ENCODE measurements around the gene EEF2KMT. TPM values are rescaled to one million over a fixed set of nuclear protein-coding genes. Genes with fewer than 3 reads are reported as not detected.
"Not testable (repeated sequence)": the region's sequence is repeated elsewhere in the genome, so short reads cannot be mapped to it uniquely, and the experiment has no call there.

EEF2KMT gene
- total and polyA plus RNA-seq, 2 of the 8 experiments (the other 6 are each of a cell fraction or from before 2014, with no cell fraction given), result 35.8 to 37.0 TPM

GRCh38 chr16:5096437-5097060 lies 1.0 kb downstream of the EEF2KMT start:
- H4K8ac ChIP-seq (ENCODE audit: extremely low read depth, insufficient read depth, low read length); H4K20me1 ChIP-seq (replicated peaks in 1 of 2; ENCODE audit: control insufficient read depth in 1 of 2, insufficient read depth in 2 of 2, low read length in 2 of 2); H3K9me3 ChIP-seq (ENCODE audit: insufficient read depth in 2 of 2, low read depth in 1 of 2, low read length in 1 of 2); H3K36me3 ChIP-seq (ENCODE audit: control insufficient read depth in 2 of 4, insufficient read depth in 4 of 4, low read length in 3 of 4); H3K27ac ChIP-seq (ENCODE audit: low read depth, low read length); H3K4ac ChIP-seq (replicated peaks; ENCODE audit: insufficient read length, low read depth, low read length); POLR2A ChIA-PET (ENCODE audit: partially characterized antibody); H2BK12ac ChIP-seq (ENCODE audit: low read depth, low read length); H4K5ac ChIP-seq (ENCODE audit: insufficient read length, low read depth, low read length); H2AK5ac ChIP-seq (ENCODE audit: low read depth, low read length); H3K79me2 ChIP-seq (ENCODE audit: control insufficient read depth in 1 of 2, insufficient read depth in 2 of 2, low read length in 2 of 2); H4K91ac ChIP-seq (replicated peaks; ENCODE audit: insufficient read length, low read length); H3K56ac ChIP-seq (replicated peaks; ENCODE audit: insufficient read length, low read depth, low read length); H3K23me2 ChIP-seq (ENCODE audit: low read depth, low read length); H2BK15ac ChIP-seq (ENCODE audit: low read length); H2BK5ac ChIP-seq (ENCODE audit: low read depth, low read length); DNase-seq (ENCODE audit: low read depth in 1 of 2, low spot score in 2 of 2); H3K4me1 ChIP-seq (replicated peaks in 1 of 4; ENCODE audit: control insufficient read depth in 3 of 4, insufficient read depth in 4 of 4, low read length in 3 of 4); H3K23ac ChIP-seq (ENCODE audit: insufficient read length); FAIRE-seq; H3K14ac ChIP-seq (ENCODE audit: insufficient read length); H2AFZ ChIP-seq (ENCODE audit: low read length); H3K79me1 ChIP-seq (ENCODE audit: low read depth, low read length); H3K18ac ChIP-seq (ENCODE audit: extremely low read depth, low read length); H3K27me3 ChIP-seq (replicated peaks in 1 of 4; ENCODE audit: control insufficient read depth in 3 of 4, extremely low read depth in 1 of 4, insufficient read depth in 3 of 4, low read length in 3 of 4); H2BK120ac ChIP-seq (replicated peaks; ENCODE audit: low read depth, low read length); H2BK20ac ChIP-seq (ENCODE audit: low read length): not testable (repeated sequence)
- CTCF ChIA-PET (ENCODE audit: partially characterized antibody), result interaction anchor here (1.3 to 1.8 kb wide), 2 partner anchors 31 to 38 kb away, joined by 3 to 5 read pairs; partner anchors contain the start of gene C16orf89
- Histone ChIP-seq H3K9ac (replicated peaks in 1 of 4; ENCODE audit: extremely low read depth in 1 of 4, low read depth in 3 of 4, low read length in 3 of 4) (peak overlapping the region in 1 of 4 experiments; percentile 64; a peak in 2 of 7 replicates), H3K4me2 (ENCODE audit: insufficient read depth in 1 of 2, low read depth in 2 of 2, low read length in 2 of 2) (peak overlapping the region; percentile 72 to 77), H3K4me3 (ENCODE audit: extremely low read depth in 1 of 4, insufficient read depth in 2 of 4, low read depth in 3 of 4, low read length in 4 of 4) (peak overlapping the region; percentile 45 to 78 (median 75))
- WGBS, 2 experiments (ENCODE audit: extremely low coverage in 1 of 2, insufficient coverage in 1 of 2, insufficient read length in 1 of 2, insufficient replicate concordance in 2 of 2, low coverage in 1 of 2, low lambda C conversion rate in 2 of 2, missing lambda C conversion rate in 1 of 2), result 36% methylated on average over 7 of the region's 7 CpGs; no CpG with 5 or more reads in 1 of the 2 experiments
- TF ChIP-seq SIN3A (conservative IDR thresholded peaks at IDR 0.05 in 1 of 2, IDR thresholded peaks at IDR 0.05 in 1 of 2; ENCODE audit: low read depth in 1 of 2, low read length in 2 of 2), result 0 out of 4 replicates have a peak, but pooled peaks of 1 of the 2 experiments have one; percentile 19

Data from H1 (cell line).